ENCODE results near the gene MCC. TPM values are rescaled to one million over a fixed set of nuclear protein-coding genes. Genes with fewer than 3 reads are reported as not detected.
A peak's percentile ranks its signal among the peaks of the same experiment; 100 is the strongest.

MCC gene
- total RNA-seq, 1 experiment from 2014 or later, result not detected

DNA sequence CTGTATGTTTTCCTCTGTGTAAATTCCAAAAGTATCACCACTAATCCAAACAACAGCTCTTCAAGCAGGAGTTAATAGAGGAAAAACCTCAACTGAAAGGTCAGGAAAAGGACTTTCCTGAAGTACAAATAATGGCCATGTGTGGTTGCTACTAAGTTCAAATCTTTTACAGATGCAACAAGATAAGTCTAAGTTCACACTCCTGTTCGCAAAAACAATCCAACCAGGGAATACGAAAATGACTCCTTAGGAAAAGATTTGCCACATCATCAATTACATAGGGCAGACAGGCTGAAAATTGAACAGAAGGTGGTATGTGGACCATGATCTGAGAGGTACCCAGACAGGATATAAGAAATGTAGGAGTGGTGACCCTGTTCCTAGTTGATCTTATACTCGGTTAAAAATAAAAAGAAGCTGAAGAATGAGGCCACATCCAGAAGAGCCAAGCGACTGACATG is 263.6 kb downstream of the MCC start:
- DNase-seq (ENCODE audit: low spot score), result no peak

DNA sequence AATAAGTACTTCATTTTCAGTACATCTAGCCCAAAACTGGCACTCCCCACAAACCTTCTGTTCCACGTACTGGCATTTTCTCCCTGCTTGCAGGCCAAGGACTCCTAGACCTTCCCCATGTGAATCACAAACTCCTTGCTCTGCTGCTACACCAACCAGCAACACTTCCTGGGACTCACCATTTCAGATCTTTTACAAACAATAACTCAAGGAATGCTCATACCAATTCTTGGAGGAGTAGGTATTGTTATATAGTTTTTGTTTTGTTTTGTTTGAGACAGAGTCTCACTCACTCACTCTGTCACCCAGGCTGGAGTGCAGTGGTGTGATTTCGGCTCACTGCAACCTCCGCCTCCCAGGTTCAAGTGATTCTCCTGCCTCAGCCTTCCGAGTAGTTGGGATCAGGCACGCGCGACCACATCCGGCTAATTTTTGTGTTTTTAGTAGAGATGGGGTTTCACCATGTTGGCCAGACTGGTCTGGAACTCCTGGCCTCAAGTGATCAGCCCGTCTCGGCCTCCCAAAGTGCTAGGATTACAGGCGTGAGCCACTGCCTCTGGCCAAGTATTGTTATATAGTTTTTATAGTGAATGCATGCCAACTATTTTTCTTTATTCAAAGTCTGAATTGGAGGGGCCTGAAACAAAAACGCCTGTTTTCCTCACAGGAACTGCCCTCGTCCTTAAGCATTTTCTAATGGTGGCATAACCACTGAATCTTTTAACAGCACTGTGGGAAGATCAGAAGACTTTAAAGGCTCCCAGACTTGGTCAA is 264.2 kb downstream of the MCC start:
- DNase-seq (ENCODE audit: low spot score), result no peak

DNA sequence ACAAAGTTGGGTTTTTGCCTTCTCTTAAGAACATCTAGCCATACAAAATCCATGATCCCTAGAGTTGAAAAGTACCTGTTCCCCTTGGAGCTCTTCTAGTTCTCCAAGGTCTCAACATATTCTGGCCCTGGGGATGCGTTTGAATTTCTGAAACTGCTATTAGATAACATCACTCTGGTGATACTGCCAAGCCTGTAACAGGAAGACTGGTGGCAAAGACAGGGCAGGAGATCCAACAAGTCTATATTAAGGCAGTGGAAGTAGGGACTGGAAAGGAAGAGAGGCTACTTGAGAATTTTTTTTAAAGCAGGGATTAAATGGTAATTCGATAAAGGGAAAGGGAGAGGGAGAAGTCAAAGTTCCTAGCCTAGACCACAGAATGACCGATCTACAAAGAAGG is 264.9 kb downstream of the MCC start:
- DNase-seq (ENCODE audit: low spot score), result no peak

DNA sequence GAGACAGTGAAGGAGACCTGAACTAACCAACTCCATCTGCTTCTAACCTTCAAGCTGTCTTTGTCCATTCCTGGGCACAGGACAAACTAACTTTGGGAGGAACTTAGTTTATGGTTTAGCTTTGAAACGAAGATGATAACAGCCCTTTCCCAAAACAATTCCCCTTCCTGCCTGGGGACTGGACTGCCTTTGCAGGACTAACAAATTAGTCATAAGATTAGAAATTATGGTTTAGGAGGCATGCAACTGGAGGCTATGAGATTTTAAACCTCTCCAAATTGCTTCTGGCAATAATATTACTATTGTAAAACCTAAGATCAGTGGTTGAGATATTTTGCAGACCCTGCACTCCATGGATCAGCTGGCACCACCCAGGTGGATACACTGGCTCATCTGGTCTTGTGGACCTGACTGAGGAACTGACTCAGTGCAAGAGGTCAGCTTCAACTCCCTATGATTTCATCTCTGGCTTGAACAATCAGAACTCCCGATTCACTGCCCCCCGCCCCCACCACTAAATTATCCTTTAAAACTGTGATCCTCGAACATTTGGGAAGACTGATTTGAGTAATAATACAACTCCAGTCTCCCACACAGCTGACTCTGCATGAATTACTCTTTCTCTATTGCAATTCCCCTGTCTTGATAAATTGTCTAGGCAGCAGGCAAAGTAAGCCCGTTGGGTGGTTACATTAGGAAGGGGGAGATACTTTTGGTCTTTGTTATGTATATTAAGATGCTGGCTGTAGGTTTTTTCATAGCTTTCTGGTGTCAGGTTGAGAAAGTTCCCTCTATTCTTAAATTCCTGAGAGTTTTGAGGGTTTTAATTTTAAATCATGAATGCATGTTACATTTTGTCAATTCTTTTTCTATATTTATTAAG is 266.7 kb downstream of the MCC start:
- no peak for DNase-seq (ENCODE audit: low spot score)

DNA sequence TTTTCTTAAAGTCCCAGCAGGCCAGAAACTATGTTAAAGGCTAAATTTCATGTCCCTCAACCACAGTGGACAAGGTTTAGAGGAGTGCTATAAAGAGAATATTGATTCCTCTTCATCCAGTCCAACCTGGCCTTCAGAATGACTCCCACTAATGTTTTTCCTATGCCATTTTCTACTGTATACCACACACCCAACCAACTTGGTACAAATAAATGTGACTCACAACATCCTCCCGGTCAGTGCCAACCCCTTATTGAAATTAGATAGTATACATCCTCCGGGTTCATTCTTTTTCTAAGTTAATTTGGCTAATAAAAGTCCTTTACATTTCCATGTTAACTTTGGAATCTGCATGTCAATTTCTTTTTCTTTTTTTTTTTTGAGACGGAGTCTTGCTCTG is 268.6 kb downstream of the MCC start:
- no peak for DNase-seq (ENCODE audit: low spot score)

DNA sequence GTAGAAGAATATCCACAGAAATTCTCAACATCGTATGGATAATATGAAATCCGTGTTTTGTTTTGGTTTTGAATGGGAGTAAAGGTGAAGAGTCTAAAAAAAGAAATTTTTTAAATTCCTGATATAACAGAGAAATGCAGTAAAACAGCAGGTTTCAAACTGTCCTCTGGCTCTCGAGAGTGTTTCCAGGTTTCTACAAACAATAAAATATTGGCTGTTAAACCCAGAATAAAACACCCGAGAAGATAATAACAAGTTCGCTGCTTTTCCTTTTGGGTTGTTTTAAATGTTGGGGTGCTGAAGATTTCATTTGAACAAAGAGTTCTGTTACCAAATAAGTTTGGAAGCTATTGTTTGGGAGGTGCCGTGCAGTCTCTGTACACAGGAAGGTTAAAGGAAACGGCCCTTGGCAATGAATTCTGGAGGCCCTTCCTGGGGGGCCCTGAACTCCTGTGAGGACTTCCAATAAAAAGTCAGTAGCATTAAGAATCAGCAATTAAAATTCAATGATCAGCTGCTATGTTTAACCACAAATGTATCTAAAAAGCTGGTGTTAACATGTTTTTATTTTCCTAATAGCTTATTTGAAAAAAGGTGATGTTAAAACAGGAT is 269.2 kb downstream of the MCC start:
- no peak for DNase-seq (ENCODE audit: low spot score)

DNA sequence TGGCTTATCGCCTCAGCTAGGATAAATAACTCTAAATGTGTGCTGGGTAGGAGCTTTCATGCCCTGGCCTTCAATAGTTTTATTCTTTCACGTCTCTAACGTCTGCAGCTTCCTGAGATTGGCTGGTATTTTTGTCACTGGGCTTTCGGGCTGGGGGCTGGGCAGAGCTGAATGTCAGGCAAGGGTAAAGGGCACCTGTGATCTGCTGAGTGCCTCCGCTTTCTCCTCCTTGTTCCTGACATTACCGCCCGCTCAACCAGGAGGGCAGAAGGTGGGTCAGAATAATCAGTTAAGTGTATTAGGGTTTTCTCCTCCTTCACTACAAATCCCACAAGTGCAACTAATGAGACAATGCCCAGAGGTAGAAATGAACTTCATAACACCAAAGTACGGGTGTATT is 270.1 kb downstream of the MCC start:
- no peak for DNase-seq (ENCODE audit: low spot score)

DNA sequence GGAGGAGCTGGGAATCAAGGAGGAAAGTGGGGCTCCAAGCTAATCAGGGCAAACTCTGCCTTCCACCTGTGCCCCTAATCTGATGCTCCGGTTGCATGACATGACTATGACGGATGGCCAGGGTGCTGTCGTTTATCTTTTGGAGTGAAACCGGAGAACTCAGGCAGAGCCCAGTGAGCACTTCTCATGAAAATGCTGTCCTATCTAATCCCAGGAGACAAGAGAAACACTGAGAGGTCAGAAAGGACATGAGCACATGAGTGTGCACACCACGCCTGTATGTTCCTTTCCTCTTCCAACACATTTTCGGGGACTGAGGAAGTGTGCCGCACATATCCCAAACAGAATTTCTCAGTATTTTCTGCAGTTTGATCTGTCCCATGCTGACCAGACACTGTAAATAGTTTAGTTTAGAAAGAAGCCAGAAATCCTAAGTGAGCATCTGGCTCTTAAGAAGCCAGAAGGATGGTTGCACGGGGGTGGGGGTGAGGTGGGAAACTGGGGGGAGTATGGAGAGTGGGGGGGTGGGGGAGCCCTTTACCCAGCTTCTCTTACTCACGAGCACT is 270.6 kb downstream of the MCC start:
- DNase-seq (ENCODE audit: low spot score), result no peak

DNA sequence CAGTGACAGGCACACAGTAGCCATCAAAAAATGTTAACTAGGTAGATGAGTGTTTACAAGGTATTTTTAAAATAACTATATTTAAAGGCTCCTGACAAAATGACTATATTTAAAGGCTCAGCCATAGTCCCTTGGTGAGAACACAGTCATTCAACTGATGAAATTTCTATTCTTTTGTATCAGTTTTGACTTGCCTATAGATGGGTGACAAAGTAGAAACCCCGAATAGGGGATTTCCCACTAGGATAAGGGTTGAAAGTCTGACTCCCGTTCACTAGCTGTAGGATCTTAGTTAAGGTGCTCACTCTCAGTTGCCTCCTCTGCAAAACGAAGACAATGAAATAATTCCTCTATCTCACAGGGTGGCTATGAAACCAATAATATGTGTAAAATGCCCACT is 271.7 kb downstream of the MCC start:
- DNase-seq (ENCODE audit: low spot score), result no peak

DNA sequence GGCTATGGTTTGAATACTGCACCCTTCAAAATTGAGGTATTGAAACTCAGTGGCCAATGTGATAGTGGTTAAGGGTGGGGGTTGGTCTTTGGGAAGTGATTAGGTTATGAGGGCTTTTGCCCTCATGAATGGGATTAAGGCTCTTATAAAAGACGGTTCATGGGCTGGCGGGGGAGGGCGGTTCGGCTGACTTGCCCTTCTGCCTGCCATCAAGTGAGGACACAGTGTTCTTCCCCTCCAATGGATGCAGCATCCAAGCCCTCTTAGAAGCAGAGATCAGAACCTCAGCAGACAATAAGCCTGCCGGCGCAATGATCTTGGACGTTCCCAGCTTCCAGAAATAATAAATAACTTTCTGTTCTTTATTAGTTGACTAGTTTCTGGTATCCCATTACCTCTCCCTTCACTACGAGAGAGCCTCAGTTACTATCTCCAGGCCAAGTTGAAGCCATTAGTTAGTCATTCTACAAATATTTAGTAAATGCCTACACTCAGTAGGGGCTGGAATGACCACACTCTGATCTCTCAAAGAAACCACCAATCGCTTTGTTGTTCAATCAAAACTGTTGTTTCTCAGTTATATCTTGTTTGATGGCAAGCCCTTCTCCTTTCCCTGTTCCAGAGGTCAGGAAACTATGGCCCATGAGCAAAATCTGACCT is 272.7 kb downstream of the MCC start:
- DNase-seq (ENCODE audit: low spot score), result no peak

DNA sequence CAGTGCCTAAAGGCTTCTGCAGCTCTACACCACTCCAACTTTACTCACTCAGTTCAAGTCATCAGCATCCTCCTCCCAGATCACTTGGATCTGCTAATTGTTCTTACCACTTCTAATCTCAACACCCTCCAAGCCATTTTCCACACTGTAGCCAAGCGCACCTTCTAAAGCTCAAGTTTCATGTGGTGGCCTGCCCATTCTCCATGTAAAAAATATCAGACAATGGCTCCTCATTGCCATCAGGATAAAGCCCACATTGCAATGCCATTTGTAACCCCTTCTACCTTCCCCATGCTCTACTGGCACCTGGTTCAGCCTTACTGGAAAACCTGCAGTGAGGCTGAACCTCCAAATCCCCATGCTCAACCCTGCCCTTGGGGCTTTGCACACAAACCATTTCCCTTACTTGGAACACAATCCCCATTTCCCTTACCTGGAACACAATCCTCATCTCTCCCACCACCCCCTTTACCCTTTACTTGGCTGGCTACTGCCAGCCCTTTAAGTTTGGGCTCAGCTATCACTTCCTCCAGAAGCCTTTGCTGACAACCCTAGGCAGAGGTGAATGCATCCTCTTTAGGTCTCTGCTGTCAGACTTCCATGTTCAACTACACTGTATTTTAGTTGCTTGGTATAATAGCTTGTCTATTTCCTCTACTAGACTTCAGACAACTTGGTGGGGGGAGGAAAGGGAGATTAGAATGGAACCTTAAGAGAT is 273.5 kb downstream of the MCC start:
- DNase-seq (ENCODE audit: low spot score), result no peak

DNA sequence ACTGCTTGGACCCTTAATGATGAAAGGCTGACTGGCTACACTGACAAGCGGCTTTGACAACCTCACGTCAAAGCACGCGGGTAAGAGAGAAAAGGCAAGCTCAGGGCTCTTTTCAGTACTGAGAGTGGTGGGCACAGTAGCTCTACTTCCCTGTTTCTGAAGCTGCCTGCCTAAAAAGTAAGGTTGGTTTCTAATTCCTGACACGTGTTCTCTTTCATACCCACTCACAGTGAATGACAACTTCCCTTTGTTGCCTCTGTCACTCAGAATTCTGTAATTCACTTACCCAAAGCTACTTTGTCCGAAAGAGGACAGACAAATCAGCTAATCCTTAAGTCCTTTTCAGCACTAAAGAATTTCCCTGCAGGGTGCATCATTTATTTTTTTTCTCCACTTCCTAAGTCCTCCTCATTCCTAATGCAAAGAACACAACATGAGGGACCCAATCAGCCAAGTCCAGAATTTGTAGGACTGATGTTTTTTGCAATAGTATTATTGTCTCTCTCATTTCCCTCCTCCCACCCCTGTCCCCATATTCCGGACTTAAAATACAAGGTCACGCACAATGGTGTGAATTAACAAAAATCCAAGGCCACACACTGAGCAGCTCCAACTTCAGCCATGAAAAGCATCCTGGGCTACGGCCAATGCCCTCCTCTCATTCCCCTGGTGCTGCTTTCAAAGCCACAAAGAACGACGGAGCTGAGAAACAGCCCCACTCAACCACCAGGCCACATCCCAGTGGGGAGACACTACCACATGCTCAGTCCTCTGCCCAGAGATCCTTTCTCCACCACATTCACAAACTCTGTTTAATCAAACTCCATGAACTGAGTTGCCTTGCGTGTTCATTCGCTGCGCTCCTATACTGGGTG is 274.5 kb downstream of the MCC start:
- DNase-seq (ENCODE audit: low spot score), result no peak

DNA sequence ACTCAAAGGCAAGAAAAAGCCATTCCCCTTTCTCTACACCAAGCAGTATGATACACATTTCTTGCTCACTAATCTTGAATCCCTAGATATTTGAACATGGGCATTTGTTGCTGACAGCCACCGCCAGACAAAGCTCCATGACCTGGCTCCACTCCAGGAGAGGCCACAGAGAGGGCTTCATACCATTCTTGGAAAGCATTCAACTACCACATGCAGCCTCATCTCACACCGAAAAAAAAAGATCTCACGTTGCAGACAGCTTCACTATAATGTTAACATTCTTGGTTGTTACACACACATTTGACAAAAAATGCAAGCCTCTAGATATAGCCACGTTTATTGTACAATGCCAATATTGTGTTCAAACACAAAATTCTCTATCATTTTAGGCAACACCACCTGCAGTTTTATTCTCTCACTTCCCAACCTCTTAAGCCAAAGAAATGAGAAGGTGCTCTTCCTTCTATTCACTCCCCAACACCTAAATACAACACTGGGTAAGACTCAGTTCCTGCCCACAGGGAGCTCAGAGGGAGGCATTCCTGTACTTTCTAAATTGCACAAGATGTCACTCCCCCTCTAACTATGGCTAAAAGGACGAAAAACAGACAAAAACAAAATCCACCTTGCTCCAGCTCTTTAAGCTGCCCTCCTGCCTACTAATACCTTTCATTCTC is 275.9 kb downstream of the MCC start:
- DNase-seq (ENCODE audit: low spot score), result no peak

DNA sequence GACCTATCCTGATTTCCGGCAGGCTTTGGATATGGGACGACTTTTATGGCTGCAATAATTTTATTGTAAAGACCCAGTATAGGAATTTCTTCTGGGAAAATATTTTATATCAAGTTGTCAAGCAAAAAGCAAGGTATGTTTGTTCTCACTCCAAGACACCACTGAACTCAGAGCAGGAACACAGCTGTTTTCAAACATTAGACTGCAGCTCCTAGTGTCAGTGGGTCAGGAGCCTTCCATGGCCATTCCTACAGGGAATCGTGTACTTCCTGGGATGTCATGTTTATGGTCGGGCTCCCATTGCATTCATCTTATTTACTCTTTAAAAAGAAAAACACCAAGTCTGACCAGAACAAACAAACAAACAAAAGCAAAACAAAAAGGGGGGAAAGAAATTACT is 278.8 kb downstream of the MCC start:
- no peak for DNase-seq (ENCODE audit: low spot score)

DNA sequence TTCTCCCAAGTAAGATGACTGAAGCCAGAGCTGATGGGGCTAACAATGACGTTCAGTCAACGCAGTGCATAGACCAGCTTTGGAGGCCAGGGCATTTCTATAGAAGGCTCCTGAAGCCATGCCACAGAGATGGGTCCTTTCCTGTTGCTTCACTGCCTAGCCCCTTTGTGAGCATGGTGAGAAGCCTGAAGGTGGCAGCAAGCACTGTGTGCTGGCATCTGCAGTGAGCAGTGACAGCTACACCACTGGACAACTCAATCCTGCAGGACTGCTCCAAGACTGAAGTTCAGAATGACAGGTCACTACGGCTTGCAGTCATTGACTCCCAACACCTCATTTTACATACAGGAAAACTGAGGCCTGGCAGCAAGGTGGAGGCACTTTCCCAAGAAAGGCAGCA is 282.4 kb downstream of the MCC start:
- peak; percentile 30 for DNase-seq (ENCODE audit: low spot score)

DNA sequence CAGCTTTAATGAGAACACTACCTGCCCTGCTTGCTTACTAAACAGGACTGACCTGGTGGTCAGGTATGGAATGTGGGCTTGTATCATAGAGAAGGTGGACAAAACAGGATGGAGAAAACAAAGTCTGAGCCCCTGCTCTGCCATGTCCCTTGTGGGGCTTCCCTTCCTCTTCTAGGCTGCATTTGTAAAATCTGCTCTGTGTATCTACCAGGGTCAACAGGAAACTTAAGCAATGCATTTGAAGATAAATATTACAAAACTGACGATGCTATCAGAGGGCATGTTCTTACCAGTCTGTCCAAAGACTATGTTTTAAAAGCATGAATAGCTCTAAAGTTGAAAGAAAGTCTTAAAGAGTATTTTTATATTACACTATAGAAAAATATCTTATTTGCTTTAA is 282.9 kb downstream of the MCC start:
- no peak for DNase-seq (ENCODE audit: low spot score)

DNA sequence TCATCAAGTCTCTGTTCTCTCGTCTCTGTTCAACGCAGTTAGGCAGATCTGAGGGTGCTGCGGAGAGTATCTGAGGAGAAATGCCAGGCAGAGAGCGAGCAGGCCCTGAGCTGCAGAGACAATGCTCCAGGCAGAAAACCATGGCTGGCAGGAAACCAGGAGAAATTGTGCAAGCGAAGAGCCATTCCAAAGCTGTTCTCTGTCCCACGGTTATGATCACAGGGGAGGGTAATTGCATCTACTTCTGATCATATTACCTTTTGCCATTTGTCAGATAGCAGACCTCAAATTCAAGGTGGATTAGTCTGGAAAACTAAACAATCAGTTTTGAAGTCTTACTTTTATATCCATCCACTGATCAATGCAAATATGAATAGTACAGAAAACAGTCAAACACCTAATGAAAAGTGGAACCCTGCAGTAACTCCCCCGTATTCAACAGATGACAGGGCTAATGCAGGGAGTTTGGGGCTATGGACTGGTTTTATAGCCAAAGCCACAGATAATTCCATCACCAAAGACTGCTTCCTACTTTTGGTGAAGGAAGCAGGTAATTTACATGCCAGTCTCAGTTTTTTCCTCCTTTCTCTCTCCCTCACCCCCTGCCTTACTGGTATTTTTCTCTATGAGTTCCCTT is 283.6 kb downstream of the MCC start:
- no peak for DNase-seq (ENCODE audit: low spot score)

DNA sequence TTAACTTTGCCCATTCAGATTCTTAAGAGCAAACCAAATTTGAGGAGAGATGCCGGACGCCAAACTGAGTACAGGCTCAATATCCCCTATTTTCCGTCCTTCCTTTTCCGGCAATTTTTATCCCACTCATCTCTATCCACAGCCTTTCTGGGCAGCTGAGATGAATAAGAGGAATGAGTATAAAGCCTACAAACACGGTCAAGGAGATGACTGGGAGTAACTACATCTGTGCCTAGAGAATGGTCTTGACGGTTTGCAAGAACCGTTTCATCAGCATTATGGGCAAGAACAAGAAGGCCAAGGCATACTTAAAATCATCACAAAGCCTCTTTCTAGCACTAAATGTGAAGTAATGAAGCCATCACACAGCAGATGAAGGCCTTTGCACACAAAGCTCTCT is 284.3 kb downstream of the MCC start:
- DNase-seq (ENCODE audit: low spot score), result no peak
